ENCODE results near the gene PFN1. TPM values are rescaled to one million over a fixed set of nuclear protein-coding genes. Genes with fewer than 3 reads are reported as not detected.

The PFN1 gene
- total and polyA plus RNA-seq, 9 donors = 201 to 542 (median 323) TPM

- no peak for TF ChIP-seq EP300 (IDR thresholded peaks at IDR 0.05)
- no peak for TF ChIP-seq POLR2A (IDR thresholded peaks at IDR 0.05)
- intact Hi-C loops (cut with DNase I) = no loop called here
- H3K36me3 ChIP-seq = no peaks in the 10 kb centered on the region
These were observed 11.9 kb downstream of the PFN1 start for GRCh38 chr17:4936436-4936835.

GRCh38 chr17:4935650-4936049, 12.7 kb downstream of the PFN1 start:
- Histone ChIP-seq H3K27me3 (no peaks in the 10 kb centered on the region), H3K4me1 (ENCODE audit: insufficient read depth) (peaks cover 9% of the 10 kb centered on the region), H3K9me3 (no peaks in the 10 kb centered on the region), H3K4me3 (no peak overlapping the region), H3K36me3 (no peaks in the 10 kb centered on the region), H3K27ac (no peak overlapping the region)
- TF ChIP-seq POLR2A (IDR thresholded peaks at IDR 0.05) (no peak), EP300 (IDR thresholded peaks at IDR 0.05) (no peak), CTCF (IDR thresholded peaks at IDR 0.05) (no peak)
- no peak for DNase-seq
- intact Hi-C loops (cut with DNase I) = no loop called here

More at GRCh38 chr17:4936436-4936835, 11.9 kb downstream of the PFN1 start:
- H3K27ac ChIP-seq = no peak overlapping the region
- peaks cover 14% of the 10 kb centered on the region for H3K4me1 ChIP-seq (ENCODE audit: insufficient read depth)
- H3K4me3 ChIP-seq = no peak overlapping the region
- no peak for DNase-seq
- no peaks in the 10 kb centered on the region for H3K9me3 ChIP-seq
- no peaks in the 10 kb centered on the region for H3K27me3 ChIP-seq
- 78 to 84% (median 80%) methylated on average over 3 of the region's 3 CpGs for WGBS, 3 donors

- no peak for TF ChIP-seq POLR2A (IDR thresholded peaks at IDR 0.05)
- no peak for TF ChIP-seq CTCF (IDR thresholded peaks at IDR 0.05)
- no peak for TF ChIP-seq EP300 (IDR thresholded peaks at IDR 0.05)
- Histone ChIP-seq H3K36me3 (no peaks in the 10 kb centered on the region), H3K27me3 (no peaks in the 10 kb centered on the region), H3K27ac (no peak overlapping the region), H3K4me3 (no peak overlapping the region), H3K4me1 (ENCODE audit: insufficient read depth) (peaks cover 9% of the 10 kb centered on the region), H3K9me3 (no peaks in the 10 kb centered on the region)
- DNase-seq = no peak
- intact Hi-C loops (cut with DNase I) = no loop called here
- 17 to 25% (median 19%) methylated on average over 14 of the region's 14 CpGs for WGBS, 3 donors
These were observed 14.0 kb downstream of the PFN1 start for GRCh38 chr17:4934173-4934979.

GRCh38 chr17:4933646-4934045, 14.7 kb downstream of the PFN1 start:
- TF ChIP-seq POLR2A (IDR thresholded peaks at IDR 0.05) (no peak), CTCF (IDR thresholded peaks at IDR 0.05) (no peak), EP300 (IDR thresholded peaks at IDR 0.05) (no peak)
- Histone ChIP-seq H3K27me3 (no peaks in the 10 kb centered on the region), H3K4me3 (no peak overlapping the region), H3K36me3 (no peaks in the 10 kb centered on the region), H3K4me1 (ENCODE audit: insufficient read depth) (peaks cover 4% of the 10 kb centered on the region), H3K27ac (no peak overlapping the region), H3K9me3 (no peaks in the 10 kb centered on the region)
- DNase-seq = no peak
- intact Hi-C loops (cut with DNase I) = no loop called here
- 67 to 85% (median 78%) methylated on average over 16 of the region's 16 CpGs for WGBS, 3 donors

- Histone ChIP-seq H3K4me1 (ENCODE audit: insufficient read depth) (peaks cover 1% of the 10 kb centered on the region), H3K4me3 (no peak overlapping the region), H3K36me3 (no peaks in the 10 kb centered on the region), H3K27ac (no peak overlapping the region), H3K9me3 (no peaks in the 10 kb centered on the region), H3K27me3 (no peaks in the 10 kb centered on the region)
- TF ChIP-seq POLR2A (IDR thresholded peaks at IDR 0.05) = no peak
- TF ChIP-seq CTCF (IDR thresholded peaks at IDR 0.05) = no peak
- TF ChIP-seq EP300 (IDR thresholded peaks at IDR 0.05) = no peak
- no peak for DNase-seq
- WGBS, 3 donors = 86 to 94% (median 91%) methylated on average over 12 of the region's 12 CpGs
- intact Hi-C loops (cut with DNase I) = no loop called here
These were observed 15.6 kb downstream of the PFN1 start for GRCh38 chr17:4932756-4933155.

Measured in ovary (tissue), 9 donors.